NCI-H345 (cell line): ENCODE results near the gene ABTB2.
A peak's percentile ranks its signal among the peaks of the same experiment; 100 is the strongest.

Source experiments
- DNase-seq: peaks from one replicate; lab custom pipeline; 2025; lab: John Stamatoyannopoulos, UW

ABTB2 gene

DNA sequence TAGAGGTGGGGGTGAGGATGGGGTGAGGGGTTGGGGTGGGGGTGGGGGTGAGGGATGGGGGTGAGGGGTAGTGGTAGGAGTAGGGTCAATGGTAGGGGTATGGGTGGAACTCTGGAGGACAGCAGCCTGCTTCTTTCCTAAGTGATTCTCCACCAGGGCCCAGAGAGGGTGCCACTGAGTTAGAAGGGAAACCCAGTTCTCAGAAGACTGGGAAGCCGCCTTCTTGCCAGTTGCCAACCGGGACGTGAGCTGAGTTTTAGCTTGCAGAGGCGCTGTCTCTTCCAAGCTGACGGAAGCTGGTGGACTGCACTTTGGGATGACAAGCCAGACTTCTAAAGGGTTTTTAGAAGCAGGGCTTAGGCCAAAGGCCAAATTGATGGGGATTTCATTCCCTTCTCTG, 148.0 kb downstream of the ABTB2 start:
- no peak for DNase-seq

DNA sequence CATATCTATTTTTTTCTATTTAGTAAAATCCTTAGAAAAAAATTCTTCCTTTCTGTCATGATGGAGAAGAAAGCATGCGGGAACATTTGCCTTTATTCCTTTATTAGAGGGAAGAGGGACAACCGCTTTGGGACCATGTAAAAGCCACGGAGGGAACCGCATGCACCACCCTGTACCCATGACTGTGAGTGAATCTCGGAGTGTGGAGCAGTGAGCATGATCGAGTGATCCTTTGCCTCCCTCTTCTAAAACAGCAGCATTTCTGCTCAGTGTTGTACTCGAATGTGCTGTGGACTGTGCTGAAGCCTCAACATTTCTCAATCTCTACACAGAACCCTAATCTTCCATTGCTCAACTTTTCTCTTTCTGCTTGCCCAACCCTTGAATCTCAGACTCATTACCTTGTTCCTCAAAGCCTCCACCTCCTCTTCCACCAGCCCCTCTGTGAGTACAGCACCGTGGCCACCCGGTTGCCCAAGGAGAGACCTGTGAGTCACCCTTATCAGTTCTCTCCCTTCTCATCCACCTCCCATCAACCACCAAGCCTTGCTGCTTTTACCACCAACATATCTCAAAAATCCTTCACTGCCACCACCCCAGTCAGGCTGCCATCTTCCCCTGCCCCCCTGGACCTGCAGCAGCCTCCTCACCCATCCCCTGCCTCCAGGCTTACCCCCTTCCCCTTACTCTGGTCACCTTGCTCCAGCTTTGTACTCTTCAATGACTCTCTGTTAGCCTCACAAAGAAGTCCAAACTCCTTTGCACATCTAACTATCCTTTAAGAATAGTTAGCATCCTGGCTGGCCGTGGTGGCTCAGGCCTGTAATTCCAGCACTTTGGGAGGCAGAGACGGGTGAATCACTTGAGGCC, 149.3 kb downstream of the ABTB2 start:
- no peak for DNase-seq

DNA sequence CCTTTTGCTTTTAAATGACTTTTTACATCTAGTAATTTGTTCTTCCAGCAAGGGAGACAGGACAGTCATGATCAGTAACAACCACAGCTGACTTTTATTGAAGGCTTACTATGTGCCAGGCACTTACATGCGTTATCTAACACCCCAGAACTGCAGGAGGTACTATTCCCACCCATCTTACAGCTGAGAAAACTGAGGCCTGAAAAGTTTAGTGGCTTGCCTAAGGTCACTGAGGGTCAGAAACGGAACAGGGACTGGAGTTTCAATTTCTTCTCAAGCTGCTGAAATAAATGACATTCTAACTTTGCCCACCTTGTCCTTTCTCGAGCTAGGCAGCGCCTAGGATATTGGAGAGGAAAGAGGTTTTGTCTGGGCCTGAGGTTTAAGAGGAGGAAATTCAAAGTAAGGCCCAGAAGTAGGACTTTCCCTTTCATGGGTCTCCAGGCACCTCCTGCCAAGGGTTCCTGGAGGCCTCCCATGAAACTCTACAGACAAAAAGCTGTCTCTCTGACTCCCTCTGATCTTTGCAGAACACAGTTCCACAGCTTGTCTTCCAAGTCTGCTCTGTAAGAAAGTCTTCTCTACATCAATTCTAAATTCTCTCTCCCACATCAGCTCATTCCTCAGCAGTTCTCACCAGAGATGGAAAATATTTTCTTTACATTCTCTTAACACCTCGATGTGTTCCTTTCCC, 150.2 kb downstream of the ABTB2 start:
- no peak for DNase-seq

DNA sequence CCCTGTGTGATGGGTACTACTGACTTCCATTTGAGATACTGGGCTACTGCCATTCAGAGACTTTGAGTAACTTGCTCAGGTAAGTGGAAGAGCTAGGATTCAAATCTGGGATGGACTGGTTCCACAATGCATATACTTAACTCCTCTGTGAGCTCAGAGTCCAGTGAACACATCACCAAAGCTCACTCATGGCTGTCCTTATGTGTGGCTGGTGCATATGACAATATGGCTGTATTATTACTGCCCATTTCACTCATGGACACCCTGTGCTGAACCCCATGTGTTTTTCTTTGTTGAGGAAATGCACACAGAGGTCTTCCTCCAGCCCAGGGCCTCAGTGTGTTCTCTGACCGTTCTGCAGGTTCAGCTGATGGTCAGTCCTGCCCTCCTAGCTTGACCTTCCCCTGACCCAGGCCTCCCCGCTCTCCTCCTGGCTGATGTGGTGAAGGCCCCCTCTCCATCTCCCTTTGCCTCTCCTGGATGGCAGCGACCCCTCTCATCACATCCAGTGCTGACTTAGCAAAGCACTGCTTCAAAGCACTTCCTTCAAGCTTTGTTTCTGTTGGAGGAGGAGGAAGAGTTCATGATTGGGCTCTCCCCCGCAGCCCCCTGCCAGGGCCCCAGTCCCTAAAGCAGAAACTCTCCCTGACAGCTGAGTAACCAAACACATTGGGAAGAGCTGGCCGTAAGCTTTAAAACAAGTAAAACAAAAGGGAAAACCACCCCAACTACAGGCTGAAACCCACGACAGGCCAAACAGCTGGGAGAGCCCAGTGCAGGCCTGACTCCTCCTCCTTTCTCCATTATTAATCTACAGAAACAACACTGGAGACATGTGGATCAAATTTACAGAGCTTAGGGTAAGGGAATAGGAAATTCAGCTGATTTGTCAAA, 151.2 kb downstream of the ABTB2 start:
- no peak for DNase-seq

DNA sequence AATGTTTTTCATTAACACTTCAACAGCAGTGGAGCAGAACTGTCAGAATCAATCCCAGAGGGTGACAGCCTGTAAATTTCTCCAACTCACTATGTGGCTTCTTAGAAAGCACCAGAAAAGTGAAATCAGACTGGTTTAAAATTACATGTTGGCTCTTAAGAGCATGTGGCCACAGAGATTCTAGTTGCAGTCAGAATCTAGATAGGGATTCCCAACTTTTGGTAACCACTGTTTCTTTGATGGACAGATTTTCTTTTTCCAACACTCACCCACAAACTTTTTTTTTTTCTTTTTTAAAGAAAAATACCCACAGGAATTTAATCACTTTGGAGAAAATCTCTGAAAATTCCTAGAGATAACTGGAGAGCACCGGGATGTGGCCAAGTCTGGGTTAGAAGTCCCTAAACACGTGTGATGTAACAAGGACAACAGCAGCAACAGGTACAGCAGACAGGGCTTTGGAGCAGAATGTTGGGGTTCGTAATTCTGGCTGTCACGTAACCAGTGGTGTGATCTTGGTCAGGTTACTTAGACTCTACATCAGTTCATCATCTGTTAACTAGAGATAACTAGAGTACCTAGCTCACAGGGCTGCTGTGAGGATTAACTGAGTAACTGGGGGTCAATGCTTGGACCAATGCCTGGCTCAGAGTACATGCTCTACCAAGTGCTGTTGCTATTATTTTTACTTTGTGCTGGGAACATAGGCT, 152.3 kb downstream of the ABTB2 start:
- no peak for DNase-seq

DNA sequence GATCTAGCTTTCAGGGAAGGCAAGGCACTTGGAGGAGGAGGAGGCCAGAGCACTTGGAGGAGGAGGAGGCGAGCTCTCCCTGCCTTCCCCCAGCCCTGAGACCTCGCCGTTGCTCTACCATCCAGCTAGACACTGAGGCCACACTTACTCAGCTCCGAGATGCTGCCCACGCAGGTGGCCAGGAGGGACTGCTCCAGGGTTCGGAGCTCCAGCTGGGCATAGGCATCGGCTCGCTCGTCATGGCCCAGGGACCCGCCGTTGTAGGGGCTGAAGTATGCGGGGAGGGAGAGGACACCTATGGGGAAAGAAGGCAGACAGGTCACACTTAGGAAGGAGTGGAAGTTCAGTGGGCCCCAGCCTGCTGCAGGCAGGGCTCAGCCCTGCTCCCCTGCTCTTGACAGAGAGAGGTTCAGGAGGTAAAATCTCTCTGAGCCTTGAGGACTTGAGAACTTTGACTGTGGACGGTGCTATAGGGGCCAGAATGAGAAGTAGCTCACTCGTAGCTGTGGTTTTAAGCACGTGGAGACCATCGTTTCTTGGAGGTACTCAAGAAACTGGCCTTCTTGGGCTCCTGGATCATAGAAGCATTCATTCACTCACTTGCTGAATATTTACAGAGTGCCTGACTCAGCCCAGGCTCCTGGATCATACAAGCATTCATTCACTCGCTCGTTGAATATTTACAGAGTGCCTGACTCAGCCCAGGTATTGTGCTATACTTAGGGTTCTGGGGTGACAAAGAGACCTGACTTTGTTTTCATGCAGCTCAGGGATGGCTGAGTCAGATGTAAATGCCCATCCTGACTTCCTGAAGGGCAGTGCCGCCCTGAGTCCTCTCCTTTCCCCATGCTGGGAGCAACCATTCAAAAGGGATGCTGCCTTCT, 153.2 kb downstream of the ABTB2 start:
- DNase-seq: peak; percentile 12

DNA sequence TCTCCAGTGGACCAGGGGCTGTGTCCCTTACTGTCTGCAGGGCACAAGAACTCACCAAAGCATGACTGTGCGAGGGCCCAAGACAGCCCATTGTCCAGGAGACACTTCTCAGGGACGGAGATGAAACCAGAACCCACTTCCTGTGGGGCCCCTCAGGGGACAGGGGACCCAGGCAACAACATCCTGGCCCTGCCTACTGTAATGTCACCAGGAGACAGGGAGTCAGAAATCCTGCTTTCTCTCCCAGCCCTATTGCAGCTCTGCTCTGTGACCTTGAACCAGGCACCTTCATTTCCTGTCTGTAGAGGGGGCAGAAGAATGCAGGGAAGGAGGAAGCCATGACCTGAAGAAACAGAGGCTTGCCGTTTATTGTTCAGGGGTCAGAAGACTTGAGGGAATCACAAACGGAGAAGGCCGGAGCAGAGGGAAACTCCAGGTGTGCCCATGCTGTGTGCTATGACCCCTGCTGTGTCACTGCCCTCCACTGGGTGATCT, 154.4 kb downstream of the ABTB2 start:
- no peak for DNase-seq

DNA sequence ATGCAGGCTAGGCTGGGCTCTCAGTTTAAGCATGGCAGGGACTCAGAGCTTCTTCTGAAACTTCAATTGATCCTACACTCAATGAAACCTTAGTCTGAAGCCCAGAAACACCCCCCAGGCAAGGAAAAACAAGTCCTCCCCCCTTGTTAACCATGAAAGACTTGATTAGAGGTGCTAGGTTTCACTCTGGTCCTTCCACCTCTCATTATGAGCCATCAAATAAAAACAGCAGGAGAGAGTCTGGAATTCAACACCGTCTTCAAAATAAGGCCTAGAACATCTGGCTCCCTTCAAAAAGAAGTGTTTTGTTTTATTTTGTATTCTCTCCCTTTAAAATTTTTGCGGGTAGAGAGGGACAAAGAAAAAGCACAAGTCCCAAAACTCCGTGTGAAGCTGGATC, 156.7 kb downstream of the ABTB2 start:
- no peak for DNase-seq

DNA sequence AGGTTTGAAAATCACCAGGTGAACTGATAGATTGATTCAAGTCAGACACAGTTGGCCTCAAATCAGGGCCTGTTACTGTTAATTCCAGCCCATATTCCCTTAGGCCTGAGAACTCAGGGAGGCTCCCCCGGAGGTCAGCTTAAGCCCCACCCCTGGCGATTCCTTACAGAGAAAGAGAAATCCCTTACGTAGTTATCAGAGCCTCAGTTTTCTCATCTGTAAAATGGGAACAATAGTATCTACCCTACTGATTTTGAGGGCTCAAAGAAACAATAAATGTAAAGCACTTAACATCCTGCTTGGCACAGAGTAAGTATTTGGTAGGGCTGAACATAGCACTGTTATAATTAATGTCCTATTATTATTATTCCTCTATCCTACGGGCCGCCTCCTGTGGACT, 158.3 kb downstream of the ABTB2 start:
- no peak for DNase-seq

DNA sequence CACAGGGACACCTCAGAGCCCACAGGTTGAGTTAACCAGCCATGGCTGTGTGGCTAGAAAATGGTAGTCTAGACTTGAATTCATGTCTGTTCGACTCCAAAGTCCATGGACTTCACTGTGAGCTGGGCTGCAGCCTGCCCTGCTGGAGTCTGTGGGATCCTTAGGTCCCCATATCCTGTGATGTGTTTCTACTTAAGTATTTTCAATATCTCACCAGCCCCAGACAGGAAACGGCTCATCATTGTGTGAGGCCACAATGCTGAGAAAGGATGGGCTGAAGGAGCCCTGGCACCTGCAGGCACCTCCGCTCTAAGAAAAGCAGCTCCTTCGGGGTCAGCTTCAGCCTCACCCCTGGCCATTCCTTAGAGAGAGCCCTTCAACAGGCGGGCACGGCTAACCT, 159.3 kb downstream of the ABTB2 start:
- no peak for DNase-seq

DNA sequence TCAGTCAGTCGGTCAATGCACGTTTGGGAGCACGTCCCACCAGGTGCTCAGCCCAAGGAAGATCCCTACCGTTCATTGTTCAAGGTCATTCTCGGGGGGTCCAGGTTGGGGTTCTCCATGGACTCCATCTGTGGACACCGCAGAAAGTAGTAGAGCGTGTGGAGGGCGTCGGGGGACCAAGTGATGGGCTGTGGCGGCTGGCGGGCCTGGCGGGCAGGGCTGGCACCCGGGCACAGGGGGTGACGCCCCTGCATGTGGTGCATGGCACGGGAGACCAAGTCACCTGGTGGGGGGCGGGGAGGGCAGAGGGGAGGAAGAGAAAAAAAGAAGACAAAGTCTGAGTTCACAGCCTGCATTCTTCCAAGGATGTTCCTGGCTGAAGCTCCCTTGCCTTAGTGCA, 160.6 kb downstream of the ABTB2 start:
- DNase-seq: no peak

DNA sequence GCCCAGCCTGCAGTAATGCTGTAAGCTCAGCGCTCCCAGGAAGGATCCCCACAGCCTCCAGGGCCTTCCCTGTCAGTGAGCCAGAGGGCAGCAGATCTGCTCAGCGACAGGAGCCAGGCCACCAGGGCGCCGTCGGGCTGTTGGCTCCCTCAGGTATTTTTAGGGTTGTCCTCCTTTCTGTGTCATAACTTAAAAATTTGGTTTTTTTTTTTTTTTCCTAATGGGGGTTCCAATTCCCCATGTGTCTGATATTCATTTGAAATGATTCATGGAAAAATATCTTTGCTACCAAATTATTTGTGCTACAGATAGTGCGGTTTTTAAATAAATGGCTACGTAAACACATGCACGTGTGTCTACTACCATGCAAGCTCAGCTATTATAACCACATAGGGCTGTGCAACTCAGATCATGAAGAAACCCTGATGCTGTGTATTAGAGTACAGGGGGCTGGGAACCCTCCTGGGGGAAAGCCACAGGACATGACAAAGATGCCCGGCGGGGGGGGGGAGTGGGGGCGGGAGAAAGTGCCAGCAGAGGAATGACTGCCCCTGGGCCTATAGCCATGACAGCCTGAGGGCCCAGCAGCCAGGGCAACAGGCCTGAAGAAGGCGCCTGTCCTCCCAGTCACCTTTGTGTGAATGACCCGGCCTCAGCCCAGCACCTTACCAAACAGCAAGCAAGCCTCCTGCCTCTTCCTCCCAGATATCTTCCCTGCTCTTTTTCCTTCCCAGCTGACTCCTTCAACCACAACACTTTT, 163.1 kb downstream of the ABTB2 start:
- DNase-seq: no peak

DNA sequence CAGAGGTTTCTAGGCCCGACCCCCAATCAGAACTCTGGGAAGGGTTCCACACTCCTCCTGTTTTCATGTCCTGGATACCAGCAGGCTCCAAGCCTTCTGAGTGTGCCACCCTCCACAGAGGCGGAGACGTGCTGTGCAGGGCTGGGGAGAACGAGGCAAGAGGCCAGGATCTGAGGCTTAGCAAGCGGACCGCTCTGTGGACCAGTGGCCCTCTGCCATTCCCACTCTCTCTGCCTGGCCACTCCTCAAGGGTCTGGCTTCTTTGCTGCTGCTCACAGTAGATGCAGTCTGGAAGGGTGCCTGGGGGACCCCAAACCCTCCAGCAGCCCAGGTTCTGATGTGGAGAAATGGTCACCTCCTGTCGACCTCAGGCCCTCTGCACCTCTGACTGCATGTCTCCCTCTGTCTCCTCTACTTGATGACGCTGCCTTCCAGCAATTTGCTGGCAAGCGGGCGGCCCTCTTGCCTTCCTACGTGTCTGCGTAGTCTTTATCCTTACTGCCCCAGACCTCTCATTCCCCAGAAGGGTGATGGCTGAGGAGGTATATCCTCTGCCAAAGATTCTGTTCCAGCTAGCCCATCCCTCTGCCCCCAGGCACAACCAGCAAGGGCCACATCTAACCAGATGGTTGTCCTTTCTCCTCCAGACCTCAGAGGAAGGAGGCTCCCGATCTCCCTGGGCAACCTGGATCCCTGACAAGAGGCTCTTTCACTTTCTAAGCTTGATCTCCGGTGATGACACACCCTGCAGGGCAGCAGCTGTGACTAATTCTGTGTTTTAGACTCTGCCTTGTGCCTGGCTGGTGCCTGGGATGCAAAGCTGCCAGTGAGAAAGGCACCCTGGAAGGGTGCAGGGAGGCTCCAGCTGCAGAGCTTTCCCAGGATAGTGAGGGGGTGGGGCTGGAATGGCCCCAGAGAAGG, 165.1 kb downstream of the ABTB2 start:
- peak; percentile 16 for DNase-seq

DNA sequence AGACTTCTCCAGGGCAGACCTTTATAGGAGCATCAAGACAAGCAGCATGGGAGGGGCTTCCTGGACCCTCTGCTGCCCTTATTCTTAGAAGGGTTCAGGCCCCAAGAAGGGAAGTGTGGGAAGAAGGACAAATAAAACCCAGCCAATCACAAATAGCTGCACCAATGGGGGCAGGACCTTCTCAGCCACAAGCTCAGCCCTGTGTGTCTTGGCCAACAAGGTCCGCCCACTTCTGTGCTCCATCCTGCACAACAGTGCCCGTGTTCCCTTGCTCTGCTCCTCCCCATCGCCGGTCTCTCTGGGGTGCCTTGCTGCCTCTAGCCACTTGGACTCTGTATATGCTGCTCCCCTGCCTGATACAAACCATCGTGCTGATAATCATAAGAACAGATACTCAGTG, 166.2 kb downstream of the ABTB2 start:
- no peak for DNase-seq

DNA sequence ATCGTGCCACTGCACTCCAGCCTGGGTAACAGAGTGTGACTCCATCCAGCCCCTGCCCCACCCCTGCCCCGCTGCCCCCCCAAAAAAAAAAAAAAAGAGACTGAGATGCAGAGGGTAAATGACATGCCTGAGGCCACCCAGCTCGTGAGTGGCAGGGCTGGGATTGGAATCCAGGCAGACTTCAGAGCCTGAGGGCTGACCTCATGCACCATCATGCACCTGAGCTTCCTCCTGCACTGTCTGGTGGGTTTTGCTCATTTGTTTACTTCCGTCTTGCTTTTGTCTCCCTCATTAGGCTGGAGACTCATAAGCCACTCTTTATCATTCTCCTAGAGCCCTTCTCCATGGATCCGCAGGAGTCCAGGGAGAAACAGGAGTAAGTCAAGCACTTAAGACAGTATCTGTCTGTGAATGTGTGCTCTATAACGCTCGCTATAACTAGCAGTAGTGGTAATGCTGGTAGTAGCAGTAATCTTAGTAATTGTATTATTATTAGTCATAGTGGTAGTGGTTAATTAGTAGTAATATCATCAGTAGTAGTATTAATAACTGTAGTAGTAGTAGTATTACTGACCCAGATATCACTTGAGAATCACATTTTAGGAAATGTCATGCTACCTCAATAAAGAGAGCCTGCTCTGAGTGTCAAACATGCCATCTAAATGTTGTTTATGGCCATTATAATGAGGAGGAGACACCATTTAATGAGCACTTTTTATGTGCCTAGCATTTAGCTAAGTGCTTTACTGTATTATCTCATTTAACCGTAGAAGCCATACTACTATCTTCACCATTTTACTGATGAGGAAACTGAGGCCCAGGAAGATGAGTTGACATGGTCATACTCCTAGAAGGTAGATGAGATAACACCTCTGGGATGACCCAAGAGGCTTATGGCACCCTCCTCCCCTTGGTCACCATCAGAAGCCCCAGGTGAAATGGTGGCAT, 167.3 kb downstream of the ABTB2 start:
- no peak for DNase-seq

DNA sequence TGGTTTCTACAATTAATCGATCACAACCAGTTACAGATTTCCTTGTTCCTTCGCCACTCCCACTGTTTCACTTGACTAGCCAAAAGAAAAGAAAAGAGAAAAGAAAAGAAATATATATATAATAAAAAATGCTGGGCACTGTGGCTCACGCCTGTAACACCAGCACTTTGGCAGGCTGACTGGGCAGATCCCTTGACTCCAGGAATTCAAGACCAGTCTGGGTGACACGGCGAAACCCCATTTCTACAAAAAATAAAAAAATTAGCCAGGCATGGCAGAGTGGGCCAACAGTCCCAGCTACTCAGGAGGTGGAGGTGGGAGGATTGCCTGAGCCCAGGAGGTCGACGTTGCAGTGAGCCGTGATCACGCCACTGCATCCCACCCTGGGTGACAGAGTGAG, 168.6 kb downstream of the ABTB2 start:
- DNase-seq: no peak

DNA sequence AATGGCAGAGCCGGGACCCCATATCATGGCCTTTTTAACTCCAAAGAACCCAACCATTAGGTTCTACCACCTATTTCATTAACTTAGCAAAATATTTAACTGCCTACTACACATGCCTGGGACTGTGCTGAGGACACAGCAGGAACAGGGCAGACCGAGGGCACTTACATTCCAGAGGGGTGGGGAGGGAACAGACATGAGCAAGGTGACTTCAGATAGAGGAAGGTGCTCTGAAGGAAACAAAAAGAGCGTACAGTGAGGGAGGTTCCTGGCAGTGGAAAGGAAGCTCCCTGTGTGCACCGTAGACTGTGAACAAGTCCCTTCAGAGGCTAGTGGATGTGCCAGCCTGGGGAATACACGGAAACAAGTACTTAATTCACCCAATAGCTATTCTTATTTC, 169.6 kb downstream of the ABTB2 start:
- no peak for DNase-seq
